ENCODE measurements around the gene GNG4.
A peak's percentile ranks its signal among the peaks of the same experiment; 100 is the strongest.
"Not testable (repeated sequence)": the region's sequence is repeated elsewhere in the genome, so short reads cannot be mapped to it uniquely, and the experiment has no call there.

GNG4 gene

DNA sequence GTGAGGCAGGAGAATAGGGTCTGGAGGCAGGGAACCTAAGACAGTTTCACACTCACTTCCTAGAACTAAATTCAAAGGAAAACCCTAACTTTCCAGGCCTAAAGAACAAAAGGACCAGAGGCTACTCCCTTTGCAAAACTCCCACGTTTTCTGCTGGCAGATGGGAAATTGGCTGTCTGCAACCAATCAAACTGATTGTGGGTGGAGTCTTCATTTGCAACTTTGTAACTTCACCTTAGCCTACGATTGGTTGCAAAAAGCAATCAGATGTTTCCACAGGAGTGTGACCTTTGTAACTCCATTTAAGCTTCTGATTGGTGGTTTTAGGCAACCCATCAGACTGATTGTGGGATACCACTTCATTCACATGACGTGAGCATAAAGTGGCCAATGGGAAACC, 19.7 kb upstream of the GNG4 start:
- no peak for DNase-seq (ENCODE audit: low spot score in 2 of 2)
- H3K36me3 Mint-ChIP-seq (ENCODE audit: insufficient read depth): peaks cover 20% of the 10 kb centered on the region
- no peaks in the 10 kb centered on the region for H3K4me1 Mint-ChIP-seq
- no peak overlapping the region for H3K4me3 Mint-ChIP-seq
- H3K27me3 Mint-ChIP-seq: no peaks in the 10 kb centered on the region
- H3K9me3 Mint-ChIP-seq: peaks cover 35% of the 10 kb centered on the region
- no peak for ATAC-seq (replicated peaks; ENCODE audit: extremely low read depth, poor library complexity, severe bottlenecking)
- H3K27ac Mint-ChIP-seq (ENCODE audit: low read depth): no peak overlapping the region

DNA sequence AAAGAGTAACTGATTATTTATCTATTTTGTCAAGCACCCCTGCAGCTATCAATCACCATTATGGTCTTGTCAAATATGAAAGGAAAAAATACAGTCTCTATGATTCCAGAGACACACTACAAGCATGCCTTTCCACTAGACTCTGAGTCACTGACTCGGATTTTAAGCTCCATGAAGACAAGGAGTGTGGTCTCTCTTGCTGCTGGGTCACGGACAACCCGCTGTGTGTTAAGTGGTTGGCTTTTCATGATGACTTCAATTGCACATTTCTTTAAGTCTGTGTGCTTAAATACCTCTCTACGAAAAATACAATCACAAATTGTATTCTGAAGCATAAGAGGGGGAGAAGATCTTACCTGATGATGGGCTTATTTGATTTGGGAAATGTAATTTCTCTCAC, 14.0 kb upstream of the GNG4 start:
- no peaks in the 10 kb centered on the region for H3K4me1 Mint-ChIP-seq
- H3K9me3 Mint-ChIP-seq: no peaks in the 10 kb centered on the region
- H3K27me3 Mint-ChIP-seq: no peaks in the 10 kb centered on the region
- DNase-seq (ENCODE audit: low spot score in 2 of 2): no peak
- H3K4me3 Mint-ChIP-seq: no peak overlapping the region
- no peak overlapping the region for H3K27ac Mint-ChIP-seq (ENCODE audit: low read depth)
- peaks cover 24% of the 10 kb centered on the region for H3K36me3 Mint-ChIP-seq (ENCODE audit: insufficient read depth)
- no peak for ATAC-seq (replicated peaks; ENCODE audit: extremely low read depth, poor library complexity, severe bottlenecking)

DNA sequence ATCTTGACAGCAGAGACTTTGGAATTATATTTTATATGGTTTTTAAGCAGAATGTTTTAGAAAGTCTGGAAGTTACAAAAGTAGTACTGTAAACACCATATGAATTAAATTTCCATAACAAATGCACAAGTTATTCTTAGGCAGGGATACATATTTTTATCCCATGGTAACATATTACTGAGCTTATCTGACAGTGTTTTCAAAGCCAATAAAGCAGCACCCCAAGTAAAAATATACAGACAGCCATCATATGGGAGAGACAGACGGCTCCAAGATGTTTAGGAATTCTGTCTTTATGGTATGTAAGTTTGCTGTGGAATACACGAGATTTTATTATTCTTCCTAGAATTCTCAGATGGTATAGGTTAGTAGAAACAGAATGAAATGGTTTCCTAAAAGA, 12.0 kb upstream of the GNG4 start:
- peaks cover 27% of the 10 kb centered on the region for H3K36me3 Mint-ChIP-seq (ENCODE audit: insufficient read depth)
- no peak overlapping the region for H3K4me3 Mint-ChIP-seq
- H3K27me3 Mint-ChIP-seq: no peaks in the 10 kb centered on the region
- ATAC-seq (replicated peaks; ENCODE audit: extremely low read depth, poor library complexity, severe bottlenecking): no peak
- H3K4me1 Mint-ChIP-seq: no peaks in the 10 kb centered on the region
- H3K27ac Mint-ChIP-seq (ENCODE audit: low read depth): no peak overlapping the region
- DNase-seq (ENCODE audit: low spot score in 2 of 2): no peak
- no peaks in the 10 kb centered on the region for H3K9me3 Mint-ChIP-seq

DNA sequence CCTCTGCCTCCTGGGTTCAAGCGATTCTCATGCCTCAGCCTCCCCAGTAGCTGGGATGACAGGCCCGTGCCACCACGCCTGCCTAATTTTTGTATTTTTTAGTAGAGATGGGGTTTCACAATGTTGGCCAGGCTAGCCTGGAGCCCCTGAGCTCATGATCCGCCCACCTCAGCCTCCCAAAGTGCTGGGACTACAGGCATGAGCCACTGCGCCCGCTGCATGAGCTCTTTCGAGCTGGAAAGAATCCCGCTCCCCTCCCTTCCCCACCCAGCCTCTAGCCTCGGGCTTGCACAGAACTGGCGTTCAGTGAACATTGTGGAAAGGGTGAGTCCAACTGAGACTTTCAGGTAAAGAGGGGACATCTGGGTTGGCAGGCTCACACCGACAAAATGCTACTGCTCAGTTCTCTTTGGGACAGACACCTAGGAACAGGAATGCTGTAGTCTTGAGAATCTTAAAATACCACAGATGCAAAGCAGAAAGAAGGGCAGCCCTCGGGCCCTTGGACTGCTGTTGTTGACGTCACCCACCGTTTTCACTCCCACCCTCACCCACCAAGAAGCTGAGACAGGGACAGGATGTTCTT, 9.7 kb upstream of the GNG4 start:
- ATAC-seq (replicated peaks; ENCODE audit: extremely low read depth, poor library complexity, severe bottlenecking): no peak
- peaks cover 4% of the 10 kb centered on the region for H3K27me3 Mint-ChIP-seq
- peaks cover 25% of the 10 kb centered on the region for H3K36me3 Mint-ChIP-seq (ENCODE audit: insufficient read depth)
- no peak for DNase-seq (ENCODE audit: low spot score in 2 of 2)
- H3K27ac Mint-ChIP-seq (ENCODE audit: low read depth): no peak overlapping the region
- no peaks in the 10 kb centered on the region for H3K4me1 Mint-ChIP-seq
- H3K4me3 Mint-ChIP-seq: no peak overlapping the region
- no peaks in the 10 kb centered on the region for H3K9me3 Mint-ChIP-seq

DNA sequence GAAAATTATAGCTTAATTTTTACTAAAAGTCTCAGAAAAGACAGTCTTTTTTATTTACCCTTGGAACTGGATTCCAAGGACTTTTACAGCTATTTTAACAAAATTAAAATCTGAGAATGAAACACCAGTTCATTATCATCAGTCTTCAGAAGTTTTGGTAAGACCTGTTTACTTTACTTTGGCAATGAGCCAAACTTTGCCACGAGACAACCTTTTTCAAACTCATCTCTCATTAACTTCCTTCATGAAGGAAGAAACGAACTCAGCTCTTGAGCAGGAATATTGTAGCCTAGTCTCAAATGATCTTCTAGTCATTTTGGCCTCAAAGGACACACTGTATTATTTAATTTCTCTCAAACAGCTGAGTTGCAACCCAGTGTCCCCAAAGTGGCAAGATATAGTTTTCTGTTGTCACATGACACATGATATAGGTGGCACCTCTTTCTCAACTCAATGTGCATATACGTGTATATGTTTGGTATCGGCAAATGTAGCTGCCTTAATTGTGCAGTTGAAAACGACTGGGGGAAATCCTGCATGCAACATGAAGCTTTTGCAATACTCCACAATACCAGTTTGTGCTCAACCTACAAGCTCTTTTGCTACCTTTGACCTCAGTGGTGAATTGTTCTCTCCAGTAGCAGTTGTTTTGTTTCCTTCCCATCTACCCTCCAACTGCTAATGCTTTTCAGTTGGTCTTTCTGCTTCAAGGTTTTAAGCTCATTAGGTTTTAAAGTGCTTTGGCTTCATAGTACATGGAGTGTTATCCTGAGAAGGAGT, 8.4 kb upstream of the GNG4 start:
- no peak overlapping the region for H3K27ac Mint-ChIP-seq (ENCODE audit: low read depth)
- H3K4me3 Mint-ChIP-seq: no peak overlapping the region
- no peaks in the 10 kb centered on the region for H3K4me1 Mint-ChIP-seq
- peaks cover 21% of the 10 kb centered on the region for H3K36me3 Mint-ChIP-seq (ENCODE audit: insufficient read depth)
- DNase-seq (ENCODE audit: low spot score in 2 of 2) (no peak), ATAC-seq (replicated peaks; ENCODE audit: extremely low read depth, poor library complexity, severe bottlenecking) (no peak)
- peaks cover 18% of the 10 kb centered on the region for H3K27me3 Mint-ChIP-seq
- no peaks in the 10 kb centered on the region for H3K9me3 Mint-ChIP-seq

DNA sequence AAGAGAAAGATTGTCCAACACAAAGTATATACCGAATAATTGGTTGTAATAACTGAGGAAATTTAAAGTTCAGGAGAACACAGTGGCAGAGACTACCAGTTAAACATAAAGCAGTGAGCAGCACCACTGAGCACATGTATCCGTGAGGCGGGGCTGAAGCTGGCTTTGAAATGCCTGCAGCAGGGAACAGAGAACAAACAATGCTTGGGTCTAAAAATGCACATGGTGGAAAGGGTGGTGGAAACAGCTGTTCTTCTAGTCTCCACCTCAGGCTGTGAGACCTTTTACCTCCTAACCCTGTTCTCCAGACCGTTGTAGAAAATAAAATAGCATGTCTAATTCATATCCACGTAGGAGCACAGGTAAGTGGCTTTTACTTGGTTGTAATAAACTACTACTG, 7.7 kb upstream of the GNG4 start:
- H3K4me3 Mint-ChIP-seq: no peak overlapping the region
- no peak overlapping the region for H3K27ac Mint-ChIP-seq (ENCODE audit: low read depth)
- no peaks in the 10 kb centered on the region for H3K4me1 Mint-ChIP-seq
- DNase-seq (ENCODE audit: low spot score in 2 of 2) (no peak), ATAC-seq (replicated peaks; ENCODE audit: extremely low read depth, poor library complexity, severe bottlenecking) (no peak)
- no peaks in the 10 kb centered on the region for H3K9me3 Mint-ChIP-seq
- peaks cover 25% of the 10 kb centered on the region for H3K27me3 Mint-ChIP-seq
- peaks cover 18% of the 10 kb centered on the region for H3K36me3 Mint-ChIP-seq (ENCODE audit: insufficient read depth)

DNA sequence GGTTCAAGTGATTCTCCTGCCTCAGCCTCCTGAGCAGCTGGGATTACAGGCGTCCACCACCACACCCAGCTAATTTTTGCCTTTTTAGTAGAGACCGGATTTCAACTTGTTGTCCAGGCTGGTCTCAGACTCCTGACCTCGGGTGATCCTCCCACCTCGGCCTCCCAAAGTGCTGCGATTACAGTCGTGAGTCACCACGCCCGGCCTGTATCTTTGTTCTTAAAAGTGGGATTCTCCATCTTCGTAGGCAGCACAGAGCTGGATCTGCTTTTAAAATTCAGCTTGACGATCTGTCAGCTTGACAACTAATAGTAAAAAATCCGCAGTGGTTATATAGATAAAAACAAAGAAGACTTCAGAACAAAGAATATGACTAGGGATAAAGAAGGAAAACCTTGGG, 2.8 kb upstream of the GNG4 start:
- H3K4me3 Mint-ChIP-seq: no peak overlapping the region
- no peak for DNase-seq (ENCODE audit: low spot score in 2 of 2)
- no peak overlapping the region for H3K27ac Mint-ChIP-seq (ENCODE audit: low read depth)
- H3K9me3 Mint-ChIP-seq: no peaks in the 10 kb centered on the region
- peaks cover 5% of the 10 kb centered on the region for H3K36me3 Mint-ChIP-seq (ENCODE audit: insufficient read depth)
- peaks cover 10% of the 10 kb centered on the region for H3K4me1 Mint-ChIP-seq
- no peak for ATAC-seq (replicated peaks; ENCODE audit: extremely low read depth, poor library complexity, severe bottlenecking)
- H3K27me3 Mint-ChIP-seq: peaks cover 61% of the 10 kb centered on the region

DNA sequence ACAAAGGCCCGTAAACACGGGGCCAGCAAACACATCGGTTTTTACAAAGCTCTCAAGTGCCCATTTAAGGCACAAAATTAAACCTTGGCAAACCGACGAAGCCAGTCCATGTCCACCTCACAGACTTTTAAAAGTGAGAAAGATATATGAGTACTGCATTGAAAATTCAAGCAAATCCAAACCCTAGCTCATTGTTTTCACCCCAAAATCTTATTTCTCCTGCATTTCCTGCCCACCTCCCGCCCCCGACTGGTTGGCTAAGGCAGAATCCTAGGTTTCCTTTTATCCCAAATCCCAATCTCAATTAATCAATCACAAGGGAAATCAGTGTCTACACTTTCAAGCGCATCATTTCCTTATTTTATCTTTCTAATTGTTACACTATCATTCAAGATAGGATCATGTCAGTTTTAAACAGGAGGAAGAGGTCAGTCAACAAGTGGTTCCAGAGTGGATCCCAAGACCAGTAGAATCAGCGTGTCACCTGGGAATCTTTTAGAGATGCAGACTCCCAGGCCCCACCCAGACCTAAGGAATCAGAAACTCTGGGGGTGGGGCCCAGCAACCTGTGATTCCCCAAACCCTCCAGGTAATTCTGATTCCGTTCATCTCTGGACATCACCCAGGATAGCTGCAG, 1.7 kb upstream of the GNG4 start:
- Mint-ChIP-seq H3K4me1 (peaks cover 10% of the 10 kb centered on the region), H3K27ac (ENCODE audit: low read depth) (no peak overlapping the region), H3K4me3 (peak overlapping the region; percentile 47), H3K36me3 (ENCODE audit: insufficient read depth) (peaks cover 6% of the 10 kb centered on the region), H3K9me3 (no peaks in the 10 kb centered on the region), H3K27me3 (peaks cover 71% of the 10 kb centered on the region)
- ATAC-seq (replicated peaks; ENCODE audit: extremely low read depth, poor library complexity, severe bottlenecking) (no peak), DNase-seq (ENCODE audit: low spot score in 2 of 2) (no peak)

DNA sequence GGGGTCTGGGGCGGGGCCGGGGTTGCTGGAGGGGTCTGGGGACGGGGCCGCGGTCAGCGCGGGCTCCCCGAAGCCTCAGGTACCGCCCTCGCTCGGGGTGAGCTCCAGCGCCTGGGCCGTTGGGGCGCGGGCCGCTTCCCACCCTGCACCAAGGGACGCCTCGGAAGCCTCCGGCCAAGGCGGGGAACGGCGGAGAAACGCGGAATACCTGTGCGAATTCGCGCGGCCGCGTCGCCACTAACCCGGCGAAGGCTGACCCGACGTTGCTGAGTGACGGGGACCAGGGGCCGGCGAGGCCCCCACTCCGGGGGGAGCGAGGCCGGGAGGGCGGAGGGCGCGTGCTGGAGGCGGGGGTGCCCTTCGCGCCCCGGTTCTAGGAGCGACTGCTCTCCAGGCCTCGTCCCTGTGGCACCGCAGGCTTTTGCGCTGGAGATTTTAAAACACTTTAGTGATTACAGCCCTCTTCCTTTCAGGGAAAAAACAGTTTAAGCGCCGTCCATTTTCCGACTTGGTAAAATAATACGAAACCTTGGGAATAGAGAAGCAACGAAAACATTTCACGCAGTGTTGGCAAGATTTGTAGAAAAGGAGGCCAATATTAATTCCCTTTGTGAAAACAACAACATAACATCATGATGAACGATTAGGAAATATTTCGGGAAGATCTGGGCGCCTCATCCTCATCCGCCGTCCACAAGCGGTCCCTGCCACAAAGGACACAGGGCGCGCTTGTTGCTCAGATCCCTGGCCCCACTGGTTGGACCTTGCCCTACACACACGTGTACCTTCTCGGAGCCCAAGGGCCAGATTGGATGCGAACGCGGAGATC, 971 bp upstream of the GNG4 start:
- no peaks in the 10 kb centered on the region for H3K9me3 Mint-ChIP-seq
- peaks cover 6% of the 10 kb centered on the region for H3K36me3 Mint-ChIP-seq (ENCODE audit: insufficient read depth)
- H3K27me3 Mint-ChIP-seq: peaks cover 77% of the 10 kb centered on the region
- ATAC-seq (replicated peaks; ENCODE audit: extremely low read depth, poor library complexity, severe bottlenecking) (no peak), DNase-seq (ENCODE audit: low spot score in 2 of 2) (no peak)
- peak overlapping the region; percentile 47 for H3K4me3 Mint-ChIP-seq
- H3K4me1 Mint-ChIP-seq: peaks cover 10% of the 10 kb centered on the region
- no peak overlapping the region for H3K27ac Mint-ChIP-seq (ENCODE audit: low read depth)

DNA sequence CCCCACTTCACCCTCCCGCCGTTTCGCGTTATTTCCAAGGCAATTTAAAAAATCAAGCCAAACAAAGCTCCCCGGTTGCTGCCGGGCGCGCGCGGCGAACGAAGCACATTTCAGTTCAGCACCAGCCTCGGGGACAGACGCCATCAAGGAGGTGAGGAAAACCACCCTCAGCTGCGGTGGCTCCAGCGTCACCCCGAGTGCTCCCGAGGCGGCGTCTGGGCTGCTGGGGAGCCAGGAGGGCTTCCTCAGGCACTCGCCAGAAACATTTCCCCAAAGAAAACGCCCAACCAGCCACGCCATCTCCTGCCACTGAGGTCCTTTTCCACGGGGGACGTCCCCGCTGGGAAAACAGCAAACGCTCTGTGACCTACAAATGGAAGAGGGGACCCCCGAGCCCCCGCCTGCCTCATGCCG, 623 bp downstream of the GNG4 start:
- Mint-ChIP-seq H3K4me1 (peaks cover 10% of the 10 kb centered on the region), H3K4me3 (peak overlapping the region; percentile 77), H3K27ac (ENCODE audit: low read depth) (peak overlapping the region; percentile 32), H3K36me3 (ENCODE audit: insufficient read depth) (peaks cover 6% of the 10 kb centered on the region), H3K9me3 (no peaks in the 10 kb centered on the region), H3K27me3 (peaks cover 69% of the 10 kb centered on the region)
- peak; percentile 42 to 44 for DNase-seq (ENCODE audit: low spot score in 2 of 2)
- peak; percentile 82 for ATAC-seq (replicated peaks; ENCODE audit: extremely low read depth, poor library complexity, severe bottlenecking)

DNA sequence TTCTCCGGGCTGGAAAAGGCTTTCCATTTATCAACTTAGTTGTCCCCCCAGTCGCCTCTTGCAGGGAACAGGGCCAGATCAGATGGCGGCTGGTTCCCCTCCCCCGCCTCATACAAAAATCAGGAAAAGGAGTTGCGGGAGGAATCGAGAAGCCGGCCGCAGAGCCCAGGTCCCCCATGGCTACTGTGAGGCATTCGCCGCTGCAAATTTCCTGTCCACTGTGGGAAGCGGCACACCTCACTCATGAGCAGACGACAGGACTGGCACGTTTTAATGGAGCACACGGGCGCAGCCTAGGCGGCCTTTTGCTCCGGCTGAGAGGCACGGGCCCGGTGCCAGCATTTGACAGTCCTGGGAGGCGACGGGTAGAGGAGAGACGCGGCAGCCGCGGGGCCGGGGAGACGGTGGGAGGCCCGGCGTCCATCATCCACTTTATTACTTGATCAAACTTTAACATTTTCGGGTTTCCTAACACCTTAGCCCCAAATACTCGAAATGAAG, 1.1 kb downstream of the GNG4 start:
- H3K27me3 Mint-ChIP-seq: peaks cover 64% of the 10 kb centered on the region

DNA sequence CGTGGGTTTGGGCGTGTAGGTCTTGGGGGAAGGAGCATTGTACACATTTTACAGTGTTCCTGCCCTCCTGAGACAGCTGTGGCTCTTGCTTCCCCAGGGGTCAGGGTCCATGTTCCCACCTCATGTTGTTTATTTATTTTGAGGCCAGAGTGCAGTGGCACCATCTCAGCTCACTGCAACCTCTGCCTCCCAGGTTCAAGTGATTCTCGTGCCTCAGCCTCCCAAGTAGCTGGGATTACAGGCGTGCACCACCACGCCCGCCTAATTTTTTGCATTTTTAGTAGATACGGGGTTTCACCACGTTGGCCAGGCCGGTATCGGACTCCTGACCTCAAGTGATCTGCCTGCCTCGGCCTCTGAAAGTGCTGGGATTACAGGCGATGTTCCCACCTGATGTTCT, 2.0 kb downstream of the GNG4 start:
- Mint-ChIP-seq H3K27me3 (peaks cover 55% of the 10 kb centered on the region), H3K4me1 (peaks cover 22% of the 10 kb centered on the region)
- H3K4me3 Mint-ChIP-seq; H3K27ac Mint-ChIP-seq (ENCODE audit: low read depth); ATAC-seq (replicated peaks; ENCODE audit: extremely low read depth, poor library complexity, severe bottlenecking); DNase-seq (ENCODE audit: low spot score in 2 of 2); H3K36me3 Mint-ChIP-seq (ENCODE audit: insufficient read depth); H3K9me3 Mint-ChIP-seq: not testable (repeated sequence)

More for the DNA sequence above, 1.1 kb downstream of the GNG4 start:
- DNase-seq (ENCODE audit: low spot score in 2 of 2) (no peak), ATAC-seq (replicated peaks; ENCODE audit: extremely low read depth, poor library complexity, severe bottlenecking) (no peak)
- peaks cover 6% of the 10 kb centered on the region for H3K36me3 Mint-ChIP-seq (ENCODE audit: insufficient read depth)
- no peaks in the 10 kb centered on the region for H3K9me3 Mint-ChIP-seq
- peaks cover 13% of the 10 kb centered on the region for H3K4me1 Mint-ChIP-seq
- peak overlapping the region; percentile 32 for H3K27ac Mint-ChIP-seq (ENCODE audit: low read depth)
- peak overlapping the region; percentile 77 for H3K4me3 Mint-ChIP-seq
